GM21515 (cell line): ENCODE data around the gene KXD1.

Experiments
- ATAC-seq: cut with Tn5 transposase; IDR thresholded peaks from one replicate; pipeline ENCODE4 v1.9.1; 2021; ENCODE audit not compliant: unreplicated experiment

KXD1 gene

DNA sequence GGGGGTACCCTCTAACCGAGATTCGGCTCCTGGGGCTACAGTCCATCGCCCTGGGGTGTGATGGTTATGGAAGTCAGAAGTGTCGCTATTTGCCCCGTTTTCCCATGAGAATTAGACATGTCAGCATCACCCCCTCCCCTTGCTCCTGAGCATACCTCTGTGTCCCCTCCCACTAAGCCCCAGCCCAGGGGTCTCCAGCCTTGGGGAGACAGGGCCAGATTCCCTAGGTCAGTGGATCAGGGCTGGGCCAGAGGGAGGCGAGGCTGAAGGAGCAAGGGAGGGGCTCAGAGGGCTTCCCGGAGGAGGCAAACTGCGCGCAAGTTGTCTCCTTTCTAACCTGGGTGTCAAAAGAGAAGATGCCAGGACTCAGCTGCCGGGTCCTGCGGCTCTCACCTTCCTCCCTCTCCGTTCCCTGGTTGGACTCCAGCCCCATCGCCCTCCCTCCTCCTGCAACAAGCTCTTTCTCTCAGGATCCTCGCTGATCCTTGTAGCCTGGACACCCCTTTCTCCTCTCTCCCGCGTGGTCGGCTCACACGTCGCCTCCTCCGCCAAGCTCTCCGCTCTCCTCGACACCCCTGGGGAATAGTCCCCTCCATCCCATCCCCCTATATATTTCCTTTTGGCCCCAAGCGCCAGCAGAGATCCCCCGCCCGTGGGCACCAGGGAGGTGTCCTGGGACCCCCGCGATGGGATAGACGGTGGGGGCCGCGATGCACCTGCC, 54.5 kb downstream of the KXD1 start:
- ATAC-seq = no peak

DNA sequence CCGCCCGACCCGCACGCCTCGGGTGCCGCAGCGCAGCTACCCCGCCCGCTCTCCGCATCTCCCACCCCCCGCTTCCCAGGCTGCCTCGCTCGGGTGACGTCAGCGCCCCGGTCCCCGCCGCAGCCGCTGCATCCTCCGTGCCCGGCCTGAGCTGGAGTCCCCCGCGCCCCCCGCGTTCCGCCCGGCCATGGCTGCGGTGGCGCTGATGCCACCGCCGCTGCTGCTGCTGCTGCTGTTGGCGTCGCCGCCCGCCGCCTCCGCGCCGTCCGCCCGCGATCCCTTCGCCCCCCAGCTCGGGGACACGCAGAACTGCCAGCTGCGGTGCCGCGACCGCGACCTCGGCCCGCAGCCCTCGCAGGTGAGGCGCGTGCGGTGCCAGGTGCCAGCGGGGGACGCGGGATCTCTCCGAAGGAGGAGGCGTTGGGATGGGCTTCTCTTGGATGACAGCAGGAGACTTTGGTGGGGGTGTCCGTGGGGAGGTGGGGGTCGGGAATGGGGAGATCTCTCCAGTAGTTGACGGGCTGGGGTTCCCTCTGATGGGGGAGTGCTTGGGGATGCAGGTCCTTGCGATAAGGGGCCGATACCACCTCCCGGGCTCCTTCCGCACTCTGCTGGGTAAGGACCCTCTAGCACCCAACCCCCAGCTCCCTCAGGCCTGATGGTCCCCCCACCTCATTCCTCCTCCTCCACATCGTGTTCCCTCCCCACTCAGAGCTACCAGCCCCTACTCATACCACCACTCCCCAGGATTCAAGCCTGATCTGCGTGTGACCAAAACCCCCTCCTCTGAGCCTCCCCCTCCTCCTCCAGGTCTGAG, 55.3 kb downstream of the KXD1 start, which contains the start of gene TMEM59L:
Gene TMEM59L, plus strand, starts transcription at position 99 of the 817 bp plus-strand sequence. Its CDS starts 89 bp downstream, at position 188.
- ATAC-seq = no peak

DNA sequence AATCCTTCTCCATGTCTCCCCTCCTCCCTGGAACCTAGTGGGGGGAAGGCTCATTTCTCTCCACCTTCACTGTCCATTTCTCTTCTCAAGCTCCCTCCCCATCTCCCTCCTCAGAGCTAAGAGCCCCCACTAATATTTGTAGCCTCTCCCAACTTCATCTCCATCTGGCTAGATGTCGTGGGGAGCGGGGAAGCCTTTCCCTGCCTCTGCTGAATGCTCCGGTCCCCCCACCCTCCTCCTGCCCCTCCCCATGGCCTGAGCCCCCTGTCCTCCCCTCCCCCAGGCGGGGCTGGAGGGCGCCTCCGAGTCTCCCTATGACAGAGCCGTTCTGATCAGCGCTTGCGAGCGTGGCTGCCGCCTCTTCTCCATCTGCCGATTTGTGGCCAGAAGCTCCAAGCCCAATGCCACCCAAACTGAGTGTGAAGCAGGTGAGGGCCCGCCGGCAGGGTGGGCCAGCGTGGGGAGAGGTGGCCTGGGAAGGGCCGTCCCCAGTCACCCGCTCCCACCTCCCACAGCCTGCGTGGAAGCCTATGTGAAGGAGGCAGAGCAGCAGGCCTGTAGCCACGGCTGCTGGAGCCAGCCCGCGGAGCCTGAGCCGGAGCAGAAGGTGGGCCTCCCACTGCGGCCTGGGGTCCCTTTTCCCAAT, 56.0 kb downstream of the KXD1 start:
- ATAC-seq = no peak

DNA sequence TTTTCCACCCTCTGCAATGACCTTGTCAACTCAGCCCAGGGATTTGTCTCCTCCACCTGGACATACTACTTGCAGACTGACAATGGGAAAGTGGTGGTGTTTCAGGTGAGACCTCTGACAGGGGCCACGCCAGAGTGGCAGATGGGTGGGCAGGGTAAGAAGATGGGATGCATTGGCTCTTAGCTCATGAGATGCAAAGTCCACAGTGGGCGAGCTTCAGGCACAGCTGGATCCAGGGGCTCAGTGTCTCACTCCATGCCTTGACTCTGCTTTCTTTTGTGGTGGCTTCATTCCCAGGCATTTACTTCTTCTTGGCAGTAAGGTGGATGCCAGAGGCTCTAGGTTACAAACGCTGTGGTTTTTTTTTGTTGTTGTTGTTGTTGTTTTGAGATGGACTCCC, 58.4 kb downstream of the KXD1 start:
- no peak for ATAC-seq

DNA sequence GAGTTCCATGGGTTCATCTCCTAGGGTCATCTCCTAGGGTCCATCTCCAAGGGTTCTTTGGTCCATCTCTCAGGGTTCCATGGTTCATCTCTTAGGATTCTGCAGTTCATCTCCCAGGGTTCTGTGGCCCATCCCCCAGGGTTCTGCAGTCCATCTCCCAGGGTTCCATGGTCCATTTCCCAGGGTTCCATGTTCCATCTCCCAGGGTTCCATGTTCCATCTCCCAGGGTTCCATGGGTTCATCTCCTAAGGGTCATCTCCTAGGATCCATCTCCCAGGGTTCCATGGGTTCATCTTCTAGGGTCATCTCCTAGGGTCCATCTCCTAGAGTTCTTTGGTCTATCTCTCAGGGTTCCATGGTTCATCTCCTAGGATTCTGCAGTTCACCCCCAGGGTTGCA, 59.9 kb downstream of the KXD1 start:
- ATAC-seq = no peak

DNA sequence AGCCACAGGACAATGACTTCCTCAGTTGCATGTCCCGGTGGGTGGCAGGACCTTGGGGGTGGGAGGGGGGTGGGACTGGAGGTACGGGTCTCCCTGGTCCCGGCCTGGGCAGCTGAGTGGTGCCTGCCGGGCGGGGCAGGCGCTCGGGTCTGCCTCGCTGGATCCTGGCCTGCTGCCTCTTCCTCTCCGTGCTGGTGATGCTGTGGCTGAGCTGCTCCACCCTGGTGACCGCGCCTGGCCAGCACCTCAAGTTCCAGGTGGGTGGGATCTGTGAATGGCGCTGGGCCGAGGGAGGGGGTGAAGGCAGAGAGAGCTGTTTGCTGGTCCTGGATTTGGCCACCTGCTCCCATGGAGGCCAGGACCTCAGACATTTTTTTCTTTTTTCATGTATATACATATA, 60.6 kb downstream of the KXD1 start:
- no peak for ATAC-seq
